Thoracic aorta (tissue), 2 donors: Measurements from ENCODE around the gene PGRMC2. TPM values are rescaled to one million over a fixed set of nuclear protein-coding genes. Genes with fewer than 3 reads are reported as not detected.

Experiments used
- ATAC-seq: fragments of 150-250 bp; one replicate; pipeline ENCODE4 v1.8.0; 2017; ENCODE audit warnings: low read depth; ENCODE audit not compliant: insufficient number of reproducible peaks, low FRiP score
- DNase-seq: peaks from one replicate; pipeline ENCODE4 v3.0.0-alpha.2; 2020; ENCODE audit warnings: low spot score
- H3K27ac ChIP-seq, 2 donors: fragments of 200-600 bp; sonication (generic); 1 replicate in 1 of 2; 2 replicates in 1 of 2; pipeline ENCODE4 v1.5.1; 2016; ENCODE audit warnings: mild to moderate bottlenecking in 2 of 2, moderate library complexity in 2 of 2
- H3K27me3 ChIP-seq: fragments of 200-600 bp; sonication (generic); replicated peaks from 2 replicates; pipeline ENCODE4 v1.6.0; 2016; ENCODE audit warnings: mild to moderate bottlenecking; ENCODE audit not compliant: insufficient read depth
- H3K36me3 ChIP-seq: fragments of 200-600 bp; sonication (generic); one replicate; pipeline ENCODE4 v1.5.1; 2016
- H3K4me1 ChIP-seq, 2 donors: fragments of 200-600 bp; sonication (generic); 1 replicate in 1 of 2; 2 replicates in 1 of 2; pipeline versions ENCODE4 v1.5.1 to v1.6.0; 2016; ENCODE audit warnings: low read depth in 2 of 2, mild to moderate bottlenecking in 1 of 2; ENCODE audit not compliant: control insufficient read depth in 1 of 2
- H3K4me3 ChIP-seq: fragments of 200-600 bp; sonication (generic); 2 replicates; pipeline ENCODE4 v1.5.1; 2016; ENCODE audit warnings: mild to moderate bottlenecking
- H3K9me3 ChIP-seq: fragments of 200-600 bp; sonication (generic); 2 replicates; pipeline ENCODE4 v1.5.1; 2016
- total RNA-seq, 2 donors: library from RNA; depleted of rRNA; stranded (reverse); fragments of >200 nt; gene quantifications; one replicate each; pipeline versions ENCODE4 v1.1.0 to v1.2.3, GENCODE V29; 2016
- TF ChIP-seq, protein P1 (sequence below): fragments of 200-600 bp; sonication (generic); IDR thresholded peaks from one replicate; pipeline ENCODE4 v1.5.1; 2019; ENCODE audit warnings: antibody characterized with exemption

PGRMC2 gene
- total RNA-seq, 2 donors from 2014 or later, result 26.9 to 70.1 TPM

DNA sequence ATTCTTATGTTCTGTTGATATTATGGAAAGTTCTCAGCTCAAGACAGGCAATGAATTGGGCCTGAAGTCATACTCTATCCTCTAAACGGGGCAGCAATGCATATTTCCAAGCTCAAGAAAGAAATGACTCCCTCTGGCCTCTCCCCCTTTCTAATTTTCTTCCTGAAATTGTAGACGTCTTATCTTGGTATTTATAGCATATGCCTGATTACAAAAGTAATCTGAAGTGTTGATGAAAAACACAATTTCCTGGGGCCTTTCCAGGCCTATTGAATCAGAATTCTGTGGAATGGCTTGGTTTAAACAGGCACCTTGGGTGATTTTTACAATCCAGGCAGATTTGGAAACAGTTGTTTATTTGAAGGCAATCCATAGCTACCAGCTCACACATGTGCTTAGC lies 21.4 kb upstream of the PGRMC2 start:
- no peak for DNase-seq
- ATAC-seq, result no peak
- Histone ChIP-seq H3K27me3 (no peaks in the 10 kb centered on the region), H3K27ac (peak overlapping the region in 1 of 2 donors; percentile 30), H3K4me3 (no peak overlapping the region), H3K36me3 (no peaks in the 10 kb centered on the region), H3K4me1 (peaks cover 3 to 14% of the 10 kb centered on the region in 2 donors), H3K9me3 (no peaks in the 10 kb centered on the region)
- TF ChIP-seq, protein P1, sequence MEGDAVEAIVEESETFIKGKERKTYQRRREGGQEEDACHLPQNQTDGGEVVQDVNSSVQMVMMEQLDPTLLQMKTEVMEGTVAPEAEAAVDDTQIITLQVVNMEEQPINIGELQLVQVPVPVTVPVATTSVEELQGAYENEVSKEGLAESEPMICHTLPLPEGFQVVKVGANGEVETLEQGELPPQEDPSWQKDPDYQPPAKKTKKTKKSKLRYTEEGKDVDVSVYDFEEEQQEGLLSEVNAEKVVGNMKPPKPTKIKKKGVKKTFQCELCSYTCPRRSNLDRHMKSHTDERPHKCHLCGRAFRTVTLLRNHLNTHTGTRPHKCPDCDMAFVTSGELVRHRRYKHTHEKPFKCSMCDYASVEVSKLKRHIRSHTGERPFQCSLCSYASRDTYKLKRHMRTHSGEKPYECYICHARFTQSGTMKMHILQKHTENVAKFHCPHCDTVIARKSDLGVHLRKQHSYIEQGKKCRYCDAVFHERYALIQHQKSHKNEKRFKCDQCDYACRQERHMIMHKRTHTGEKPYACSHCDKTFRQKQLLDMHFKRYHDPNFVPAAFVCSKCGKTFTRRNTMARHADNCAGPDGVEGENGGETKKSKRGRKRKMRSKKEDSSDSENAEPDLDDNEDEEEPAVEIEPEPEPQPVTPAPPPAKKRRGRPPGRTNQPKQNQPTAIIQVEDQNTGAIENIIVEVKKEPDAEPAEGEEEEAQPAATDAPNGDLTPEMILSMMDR, result no peak

DNA sequence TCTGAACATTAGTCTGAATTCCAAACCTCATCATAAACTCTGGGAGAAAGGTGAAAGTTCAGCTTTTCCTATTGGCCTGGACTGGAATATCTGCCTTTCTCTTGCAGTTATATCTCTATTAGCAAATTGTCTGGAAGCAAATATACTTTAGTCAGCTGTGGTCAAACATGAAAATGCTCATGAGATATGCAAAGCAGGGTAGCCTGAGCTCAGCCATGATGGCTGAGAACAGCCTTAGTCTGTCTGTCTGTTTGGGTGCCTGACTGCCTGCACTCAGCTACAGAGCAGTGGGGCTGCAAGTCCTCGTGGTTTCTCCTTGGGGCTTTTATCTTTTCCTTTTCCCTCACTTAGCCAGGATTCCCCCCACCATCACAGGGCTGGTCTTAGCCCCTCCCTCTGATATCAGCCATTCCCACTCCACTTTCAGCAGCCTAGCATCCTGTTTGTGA lies 19.5 kb upstream of the PGRMC2 start:
- Histone ChIP-seq H3K27me3 (no peaks in the 10 kb centered on the region), H3K36me3 (no peaks in the 10 kb centered on the region), H3K9me3 (no peaks in the 10 kb centered on the region), H3K4me3 (no peak overlapping the region), H3K27ac (no peak overlapping the region), H3K4me1 (peaks cover 3 to 14% of the 10 kb centered on the region in 2 donors)
- ATAC-seq (no peak), DNase-seq (no peak)
- TF ChIP-seq, protein P1, result no peak

DNA sequence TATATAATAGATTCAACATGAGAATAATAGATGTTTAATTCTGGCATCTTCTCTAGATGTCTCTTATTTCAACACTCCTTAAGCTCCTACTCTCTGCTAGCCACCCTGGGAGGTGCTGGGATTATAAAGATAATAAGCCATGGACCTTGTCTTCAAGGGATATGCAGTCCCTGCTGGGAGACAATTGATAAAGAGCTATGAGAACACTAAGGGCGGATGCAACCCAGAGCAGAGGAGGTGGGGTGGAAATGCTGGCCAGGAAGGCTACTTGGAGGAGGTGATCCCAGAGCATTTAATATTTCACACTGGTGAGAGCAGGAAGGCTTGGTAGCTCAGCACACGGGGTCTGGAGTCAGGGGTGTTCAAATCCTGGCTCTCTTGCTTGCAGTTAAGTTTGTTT lies 18.3 kb upstream of the PGRMC2 start:
- TF ChIP-seq, protein P1, result no peak
- Histone ChIP-seq H3K4me3 (no peak overlapping the region), H3K9me3 (no peaks in the 10 kb centered on the region), H3K36me3 (no peaks in the 10 kb centered on the region), H3K27ac (no peak overlapping the region), H3K27me3 (no peaks in the 10 kb centered on the region), H3K4me1 (peaks cover 3 to 14% of the 10 kb centered on the region in 2 donors)
- DNase-seq, result no peak
- no peak for ATAC-seq

DNA sequence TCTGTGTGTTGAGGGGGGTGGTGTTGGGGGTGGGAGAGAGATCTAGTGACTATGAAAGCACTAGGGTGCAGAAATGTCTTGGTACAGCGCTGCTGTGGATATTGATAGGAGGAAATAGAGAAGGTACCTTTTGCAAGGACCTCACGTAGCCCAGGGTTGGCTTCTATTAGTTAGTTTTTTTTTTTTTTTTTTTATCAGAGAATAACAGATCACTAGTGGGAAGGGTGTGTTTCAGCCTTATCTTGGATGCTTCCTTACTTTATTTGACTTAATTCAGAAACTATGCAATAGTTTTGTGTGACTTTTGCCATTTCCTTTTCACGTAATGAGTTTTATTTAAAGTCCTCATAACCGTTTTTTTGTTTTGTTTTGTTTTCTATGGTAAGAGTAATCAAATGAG lies 16.4 kb upstream of the PGRMC2 start:
- Histone ChIP-seq H3K4me1 (peaks cover 3 to 9% of the 10 kb centered on the region in 2 donors), H3K27me3 (no peaks in the 10 kb centered on the region), H3K4me3 (no peak overlapping the region), H3K9me3 (no peaks in the 10 kb centered on the region), H3K27ac (no peak overlapping the region), H3K36me3 (no peaks in the 10 kb centered on the region)
- no peak for ATAC-seq
- DNase-seq, result no peak
- TF ChIP-seq, protein P1, result no peak

DNA sequence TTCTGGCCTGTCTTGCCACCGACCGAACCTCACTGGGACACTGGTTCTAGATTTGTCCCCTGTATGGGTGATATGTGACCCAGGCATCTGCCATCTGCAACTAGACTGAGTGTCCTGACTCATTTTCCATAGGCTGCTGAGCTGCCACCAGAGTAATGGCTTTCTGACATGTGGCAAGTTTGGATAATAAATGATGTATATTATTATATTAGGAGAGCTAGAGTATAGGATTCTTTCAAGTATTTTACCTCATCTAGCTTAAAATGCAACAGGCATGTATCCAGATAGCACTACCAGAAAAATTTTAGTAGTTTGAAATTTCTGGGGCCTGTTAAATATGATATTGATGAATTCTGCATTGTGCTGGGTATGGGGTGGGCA lies 15.8 kb upstream of the PGRMC2 start:
- no peaks in the 10 kb centered on the region for H3K27me3 ChIP-seq
- DNase-seq, result no peak
- no peak for ATAC-seq
- H3K9me3 ChIP-seq, result no peaks in the 10 kb centered on the region
- H3K27ac ChIP-seq, result no peak overlapping the region
- H3K4me3 ChIP-seq, result no peak overlapping the region
- peaks cover 3 to 4% of the 10 kb centered on the region in 2 donors for H3K4me1 ChIP-seq
- no peaks in the 10 kb centered on the region for H3K36me3 ChIP-seq
- TF ChIP-seq, protein P1, result no peak
